NCI-H2171 treated with DMSO at 0.1 percent for 48 hours (cell line): ENCODE data around the gene STK11IP.
A peak's percentile ranks its signal among the peaks of the same experiment; 100 is the strongest.

Source experiments
- DNase-seq: peaks from one replicate; lab custom pipeline; 2025; lab: John Stamatoyannopoulos, UW

STK11IP gene

GRCh38 chr2:219634171-219634940 is 36.7 kb downstream of the STK11IP start:
- no peak for DNase-seq

GRCh38 chr2:219634951-219635751 is 37.5 kb downstream of the STK11IP start:
- no peak for DNase-seq

- DNase-seq, result no peak
Measured at GRCh38 chr2:219636144-219636915, 38.7 kb downstream of the STK11IP start.

- no peak for DNase-seq
Measured at GRCh38 chr2:219636941-219637841, 39.5 kb downstream of the STK11IP start.

GRCh38 chr2:219637842-219638185 is 40.2 kb downstream of the STK11IP start:
- no peak for DNase-seq

- no peak for DNase-seq
Measured at GRCh38 chr2:219638217-219638947, 40.7 kb downstream of the STK11IP start.

- DNase-seq, result no peak
Measured at GRCh38 chr2:219638948-219639755, 41.5 kb downstream of the STK11IP start.

- DNase-seq, result no peak
Measured at GRCh38 chr2:219641390-219642068, 43.9 kb downstream of the STK11IP start.

GRCh38 chr2:219642069-219642454 is 44.4 kb downstream of the STK11IP start:
- DNase-seq, result no peak

GRCh38 chr2:219642465-219643083 is 44.9 kb downstream of the STK11IP start:
- DNase-seq, result peak; percentile 84

- no peak for DNase-seq
Measured at GRCh38 chr2:219643084-219643473, 45.4 kb downstream of the STK11IP start.

GRCh38 chr2:219643788-219644398 is 46.2 kb downstream of the STK11IP start:
- no peak for DNase-seq

GRCh38 chr2:219644801-219645480 is 47.3 kb downstream of the STK11IP start:
- DNase-seq, result peak; percentile 90

- no peak for DNase-seq
Measured at GRCh38 chr2:219645631-219646527, 48.2 kb downstream of the STK11IP start.

GRCh38 chr2:219648176-219648575 is 50.5 kb downstream of the STK11IP start:
- no peak for DNase-seq

GRCh38 chr2:219648963-219649362 is 51.3 kb downstream of the STK11IP start:
- no peak for DNase-seq
